ENCODE data around the gene CRACR2B. TPM values are rescaled to one million over a fixed set of nuclear protein-coding genes. Genes with fewer than 3 reads are reported as not detected.

CRACR2B gene
- polyA plus RNA-seq, 3 donors, result 1.0 to 11.0 (median 1.4) TPM

DNA sequence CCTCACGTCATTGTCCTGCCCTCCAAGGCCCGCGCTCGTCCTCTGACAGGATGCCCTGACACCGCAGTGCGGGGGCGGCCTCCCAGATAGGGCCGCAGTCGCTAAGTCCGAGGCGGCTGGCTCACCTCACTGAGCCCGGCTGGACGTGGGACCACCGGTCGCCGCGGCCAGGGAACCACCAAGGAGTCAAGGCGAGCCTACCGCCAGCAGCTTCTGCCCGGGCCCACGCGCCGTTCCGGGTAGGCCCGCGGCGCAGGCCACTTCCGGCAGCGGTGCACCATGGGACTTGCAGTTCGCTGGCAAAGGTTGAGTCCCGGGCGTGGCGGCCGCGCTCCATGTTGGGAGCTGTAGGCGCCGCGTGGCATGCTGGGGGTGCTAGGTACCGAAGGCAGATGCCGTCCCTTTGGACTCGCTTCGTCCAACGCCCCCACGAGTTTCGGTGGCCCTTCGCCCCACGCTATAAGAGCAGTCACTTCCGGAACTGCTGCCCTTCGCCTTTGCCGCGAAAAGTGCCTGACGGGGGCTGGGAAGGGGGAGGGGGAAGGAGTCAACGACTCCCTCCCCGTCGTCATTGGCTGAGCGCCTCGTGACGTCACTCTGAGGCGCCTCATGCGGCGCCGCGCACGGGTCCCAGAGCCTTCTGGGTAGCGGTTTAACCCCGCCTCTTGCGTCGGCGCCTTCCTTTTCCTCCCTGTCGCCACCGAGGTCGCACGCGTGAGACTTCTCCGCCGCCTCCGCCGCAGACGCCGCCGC, 18.3 kb upstream of the CRACR2B start, which contains the start of gene RPLP2:
RPLP2 (plus strand) TSS at position 681 of the 753 bp plus-strand sequence. CDS start 268 bp downstream, outside the sequence.
- H3K36me3 Mint-ChIP-seq, result peaks cover 22 to 30% of the 10 kb centered on the region in 2 donors
- peaks cover 0 to under 1% (median 0%) of the 10 kb centered on the region in 3 donors for H3K27me3 Mint-ChIP-seq (ENCODE audit: low read depth in 3 of 3)
- no peaks in the 10 kb centered on the region for H3K9me3 ChIP-seq (replicated peaks in 1 of 2; ENCODE audit: control insufficient read depth in 1 of 2, insufficient read depth in 1 of 2, low read length in 2 of 2)
- peak within 1 kb of the TSS; percentile 93 to 95 for H3K4me3 Mint-ChIP-seq
- peak within 1 kb of the TSS; percentile 96 to 100 (median 98) for H3K27ac Mint-ChIP-seq
- H3K4me3 ChIP-seq (replicated peaks in 1 of 3; ENCODE audit: low read depth in 2 of 3, low read length in 3 of 3), result peak within 1 kb of the TSS; percentile 79 to 96 (median 91)
- TF ChIP-seq, protein P1, sequence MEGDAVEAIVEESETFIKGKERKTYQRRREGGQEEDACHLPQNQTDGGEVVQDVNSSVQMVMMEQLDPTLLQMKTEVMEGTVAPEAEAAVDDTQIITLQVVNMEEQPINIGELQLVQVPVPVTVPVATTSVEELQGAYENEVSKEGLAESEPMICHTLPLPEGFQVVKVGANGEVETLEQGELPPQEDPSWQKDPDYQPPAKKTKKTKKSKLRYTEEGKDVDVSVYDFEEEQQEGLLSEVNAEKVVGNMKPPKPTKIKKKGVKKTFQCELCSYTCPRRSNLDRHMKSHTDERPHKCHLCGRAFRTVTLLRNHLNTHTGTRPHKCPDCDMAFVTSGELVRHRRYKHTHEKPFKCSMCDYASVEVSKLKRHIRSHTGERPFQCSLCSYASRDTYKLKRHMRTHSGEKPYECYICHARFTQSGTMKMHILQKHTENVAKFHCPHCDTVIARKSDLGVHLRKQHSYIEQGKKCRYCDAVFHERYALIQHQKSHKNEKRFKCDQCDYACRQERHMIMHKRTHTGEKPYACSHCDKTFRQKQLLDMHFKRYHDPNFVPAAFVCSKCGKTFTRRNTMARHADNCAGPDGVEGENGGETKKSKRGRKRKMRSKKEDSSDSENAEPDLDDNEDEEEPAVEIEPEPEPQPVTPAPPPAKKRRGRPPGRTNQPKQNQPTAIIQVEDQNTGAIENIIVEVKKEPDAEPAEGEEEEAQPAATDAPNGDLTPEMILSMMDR (IDR thresholded peaks at IDR 0.05), result no peak
- H3K36me3 ChIP-seq (replicated peaks in 1 of 2; ENCODE audit: control insufficient read depth in 1 of 2, insufficient read depth in 2 of 2, low read length in 2 of 2), result peaks cover 23 to 29% of the 10 kb centered on the region in 2 donors
- peaks cover 50% of the 10 kb centered on the region for H3K79me2 ChIP-seq (ENCODE audit: insufficient read depth, low read length)
- peaks cover 40% of the 10 kb centered on the region for H3K4me1 Mint-ChIP-seq
- peak within 1 kb of the TSS; percentile 96 for H3K4me2 ChIP-seq (replicated peaks; ENCODE audit: extremely low read depth, low read length, poor library complexity, severe bottlenecking)
- DNase-seq, result peak; percentile 97 to 98 (median 98)
- no peaks in the 10 kb centered on the region for H3K27me3 ChIP-seq (ENCODE audit: control insufficient read depth in 2 of 2, insufficient read depth in 2 of 2, low read length in 2 of 2)
- H3K9ac ChIP-seq (ENCODE audit: insufficient read depth, low read length, poor library complexity, severe bottlenecking), result peak within 1 kb of the TSS; percentile 91
- H3K9me3 Mint-ChIP-seq, result peaks cover 0 to 2% (median 0%) of the 10 kb centered on the region in 7 donors
- WGBS (ENCODE audit: insufficient coverage), result under 1% methylated on average over 74 of the region's 81 CpGs
- intact Hi-C loops (cut with micrococcal nuclease), result loop anchor here (1.0 to 5.0 kb wide), 3 partner anchors 10 to 33 kb away; partner anchors contain the start of genes POLR2L (in 1 of the 2) and TSPAN4 (in 1 of the 2)
- H3K27ac ChIP-seq (ENCODE audit: low read depth in 1 of 2, low read length in 2 of 2), result peak within 1 kb of the TSS; percentile 89 to 97
- H2AFZ ChIP-seq (ENCODE audit: insufficient read depth, low read depth, low read length, poor library complexity, severe bottlenecking), result peak within 1 kb of the TSS; percentile 83
- H4K20me1 ChIP-seq (ENCODE audit: insufficient read depth, low read length), result peaks cover 42% of the 10 kb centered on the region
- peaks cover 33 to 40% of the 10 kb centered on the region in 2 donors for H3K4me1 ChIP-seq (ENCODE audit: control insufficient read depth in 1 of 2, insufficient read depth in 2 of 2, low read length in 2 of 2)

DNA sequence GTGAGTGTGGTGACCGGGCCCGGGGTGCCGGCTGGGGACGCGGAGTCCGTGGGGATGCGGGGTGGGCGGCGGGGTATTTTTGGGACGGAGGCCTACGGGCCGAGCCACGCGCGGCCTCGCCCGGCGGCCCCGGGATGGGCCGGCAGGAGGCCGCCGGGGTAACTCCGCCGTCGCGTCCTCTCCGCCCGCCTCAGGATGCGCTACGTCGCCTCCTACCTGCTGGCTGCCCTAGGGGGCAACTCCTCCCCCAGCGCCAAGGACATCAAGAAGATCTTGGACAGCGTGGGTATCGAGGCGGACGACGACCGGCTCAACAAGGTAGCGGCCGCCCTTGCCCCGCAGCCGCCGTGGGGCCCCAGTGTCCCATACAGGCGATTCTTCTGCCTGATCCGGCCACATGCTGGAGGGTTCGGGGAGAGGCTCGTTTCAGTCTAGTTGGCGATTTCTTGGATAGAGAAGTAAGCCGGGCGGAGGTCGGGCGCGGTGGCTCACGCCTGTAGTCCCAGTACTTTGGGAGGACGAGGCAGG, 17.6 kb upstream of the CRACR2B start:
- Mint-ChIP-seq H3K9me3 (peaks cover 0 to 2% (median 0%) of the 10 kb centered on the region in 7 donors), H3K27ac (peak overlapping the region; percentile 84 to 100 (median 98)), H3K4me1 (peaks cover 38% of the 10 kb centered on the region), H3K4me3 (peak overlapping the region; percentile 93 to 95), H3K27me3 (ENCODE audit: low read depth in 3 of 3) (no peaks in the 10 kb centered on the region), H3K36me3 (peaks cover 22 to 30% of the 10 kb centered on the region in 2 donors)
- Histone ChIP-seq H3K9me3 (replicated peaks in 1 of 2; ENCODE audit: control insufficient read depth in 1 of 2, insufficient read depth in 1 of 2, low read length in 2 of 2) (no peaks in the 10 kb centered on the region), H3K4me3 (replicated peaks in 1 of 3; ENCODE audit: low read depth in 2 of 3, low read length in 3 of 3) (peak overlapping the region; percentile 79 to 96 (median 91)), H3K4me1 (ENCODE audit: control insufficient read depth in 1 of 2, insufficient read depth in 2 of 2, low read length in 2 of 2) (peaks cover 29 to 36% of the 10 kb centered on the region in 2 donors), H4K20me1 (ENCODE audit: insufficient read depth, low read length) (peaks cover 40% of the 10 kb centered on the region), H3K9ac (ENCODE audit: insufficient read depth, low read length, poor library complexity, severe bottlenecking) (peak overlapping the region; percentile 91), H3K36me3 (replicated peaks in 1 of 2; ENCODE audit: control insufficient read depth in 1 of 2, insufficient read depth in 2 of 2, low read length in 2 of 2) (peaks cover 23 to 29% of the 10 kb centered on the region in 2 donors), H3K79me2 (ENCODE audit: insufficient read depth, low read length) (peaks cover 49% of the 10 kb centered on the region), H2AFZ (ENCODE audit: insufficient read depth, low read depth, low read length, poor library complexity, severe bottlenecking) (peak overlapping the region; percentile 83), H3K27ac (ENCODE audit: low read depth in 1 of 2, low read length in 2 of 2) (peak overlapping the region; percentile 89 to 97), H3K27me3 (ENCODE audit: control insufficient read depth in 2 of 2, insufficient read depth in 2 of 2, low read length in 2 of 2) (no peaks in the 10 kb centered on the region), H3K4me2 (replicated peaks; ENCODE audit: extremely low read depth, low read length, poor library complexity, severe bottlenecking) (peak overlapping the region; percentile 96)
- TF ChIP-seq, protein P1 (IDR thresholded peaks at IDR 0.05), result no peak
- 0% methylated on average over 51 of the region's 55 CpGs for WGBS (ENCODE audit: insufficient coverage)
- peak in 1 of 3 donors; percentile 41 for DNase-seq
- intact Hi-C loops (cut with micrococcal nuclease), result no loop called here
